Stomach (tissue), 19 donors: Measurements from ENCODE around the gene TNFRSF8. TPM values are rescaled to one million over a fixed set of nuclear protein-coding genes. Genes with fewer than 3 reads are reported as not detected.

Experiments used
- DNase-seq, 2 donors: peaks; one replicate each; pipeline versions ENCODE4 v3.0.0 to v3.0.0-alpha.2; 2013 to 2019
- H3K27ac ChIP-seq, 5 donors: fragments of 200-600 bp in 4 of 5; sonication (generic) in 4 of 5; one replicate each; pipeline ENCODE4 v1.5.1; 2013 to 2019; ENCODE audit warnings: mild to moderate bottlenecking in 1 of 5, moderate library complexity in 1 of 5
- H3K27me3 ChIP-seq, 3 donors: fragments of 200-600 bp; sonication (generic); one replicate each; pipeline ENCODE4 v1.5.1; 2017 to 2019; ENCODE audit warnings: mixed run types in 1 of 3
- H3K36me3 ChIP-seq, 4 donors: fragments of 200-600 bp; sonication (generic); 1 replicate in 3 of 4; 2 replicates in 1 of 4; pipeline ENCODE4 v1.5.1; 2016 to 2019
- H3K4me1 ChIP-seq, 4 donors: fragments of 200-600 bp; sonication (generic); one replicate each; pipeline ENCODE4 v1.5.1; 2016 to 2019
- H3K4me3 ChIP-seq, 4 donors: fragments of 200-600 bp; sonication (generic) in 3 of 4; one replicate each; pipeline ENCODE4 v1.5.1; 2016 to 2019; ENCODE audit warnings: mild to moderate bottlenecking in 1 of 4
- H3K9me3 ChIP-seq, 4 donors: fragments of 200-600 bp; sonication (generic); one replicate each; pipeline ENCODE4 v1.5.1; 2016 to 2019
- CTCF ChIP-seq, 7 experiments: fragments of 450-650 bp in 4 of 7; fragments of 200-600 bp in 3 of 7; sonication (generic) in 3 of 7; IDR thresholded peaks; one replicate each; pipeline ENCODE4 v1.5.1; 2016 to 2019; ENCODE audit warnings: antibody characterized with exemption in 7 of 7, control low read depth in 2 of 7, mild to moderate bottlenecking in 1 of 7
- EP300 ChIP-seq: sonication (generic); formaldehyde crosslinking; IDR thresholded peaks from one replicate; pipeline ENCODE4 v1.6.1; 2017; ENCODE audit warnings: antibody characterized with exemption
- POLR2A ChIP-seq, 4 donors: fragments of 450-650 bp; IDR thresholded peaks; one replicate each; pipeline ENCODE4 v1.6.1; 2016; ENCODE audit warnings: antibody characterized with exemption in 4 of 4, control low read depth in 2 of 4, mild to moderate bottlenecking in 1 of 4, moderate library complexity in 1 of 4
- POLR2AphosphoS5 ChIP-seq, 3 donors: sonication (generic); formaldehyde crosslinking; IDR thresholded peaks; one replicate each; pipeline ENCODE4 v1.6.1; 2016; ENCODE audit warnings: antibody characterized with exemption in 3 of 3
- WGBS, 5 donors: extraction: QIAGEN DNeasy Blood & Tissue Kit in 3 of 5; methylation state at CpG; one replicate each; pipeline versions ENCODE4 v1.1.5 to v1.1.7; 2013 to 2018; 5-methylcytosine and 5-hydroxymethylcytosine counted together
- intact Hi-C: fragments of 100-400 bp; cut with DNase I; formaldehyde crosslinking; loops from one replicate; pipeline ENCODE4 v1.15.1; 2023; ENCODE audit warnings: low total_unique reads
- long read RNA-seq, 10 donors: transcript quantifications; one replicate each; lab custom pipeline, GENCODE V29; 2026
- polyA plus RNA-seq, 3 donors: library from polyadenylated mRNA; stranded (reverse); fragments of 200-250 nt; gene quantifications; one replicate each; pipeline ENCODE4 v1.2.3, GENCODE V29; 2013
- total RNA-seq, 5 donors: library from RNA; depleted of rRNA; stranded (reverse); fragments of >200 nt; gene quantifications; one replicate each; pipeline versions ENCODE4 v1.1.0 to v1.2.3, GENCODE V29; 2014 to 2016
- donor health status: healthy with polysubstance abuse.
- donor health status: Bipolar disorder and iron deficiency.
- donor health status: healthy.

TNFRSF8 gene
- under 1 TPM in 3 of 5 donors, not detected in 2; 0.18 to 0.58 (median 0.45) TPM for total RNA-seq
- polyA plus RNA-seq, result 1 to 10 TPM; 1.2 to 2.1 (median 1.5) TPM
- long read RNA-seq, donor 1, result 0 reads
- long read RNA-seq, donor 2, result 0 reads
- long read RNA-seq, donor 3, result 0 reads
- long read RNA-seq, donor 4, result 0 reads
- long read RNA-seq, donor 5, result 0 reads
- long read RNA-seq, donor 6, result 0 reads
- long read RNA-seq, donor 7, result 0 reads
- long read RNA-seq, donor 8, result 0 reads
- long read RNA-seq, donor 9, result 0 reads
- long read RNA-seq, donor 10, result 0 reads

GRCh38 chr1:12063141-12064072 is at the start of gene TNFRSF8:
Gene TNFRSF8 (plus strand): TSS chr1:12063303. CDS start chr1:12063599, 296 bp downstream.
- peak within 1 kb of the TSS in 3 of 4 donors; percentile 5 to 33 (median 7) for H3K4me3 ChIP-seq
- H3K4me1 ChIP-seq, result peaks cover 7 to 19% (median 11%) of the 10 kb centered on the region in 4 donors
- H3K9me3 ChIP-seq, result peaks cover 0 to 5% (median 0%) of the 10 kb centered on the region in 4 donors
- H3K36me3 ChIP-seq, result no peaks in the 10 kb centered on the region
- peaks cover 4 to 82% (median 53%) of the 10 kb centered on the region in 3 donors for H3K27me3 ChIP-seq
- no peak within 1 kb of the TSS for H3K27ac ChIP-seq
- WGBS, 5 donors, result 3 to 12% (median 4%) methylated on average over 18 to 72 of the region's 72 CpGs
- intact Hi-C loops, result no loop called here
- TF ChIP-seq EP300 (no peak), CTCF (IDR thresholded peaks at IDR 0.05) (no peak), POLR2AphosphoS5 (IDR thresholded peaks at IDR 0.05) (no peak), POLR2A (IDR thresholded peaks at IDR 0.05) (no peak)
- DNase-seq, result peak in 1 of 2 donors; percentile 41

- no peaks in the 10 kb centered on the region for H3K27me3 ChIP-seq
- H3K4me3 ChIP-seq, result no peak overlapping the region
- intact Hi-C loops, result no loop called here
- WGBS, 5 donors, result 80 to 83% (median 82%) methylated on average over 15 to 16 of the region's 16 CpGs
- no peaks in the 10 kb centered on the region for H3K9me3 ChIP-seq
- DNase-seq, result no peak
- TF ChIP-seq POLR2AphosphoS5 (IDR thresholded peaks at IDR 0.05) (no peak), EP300 (no peak), POLR2A (IDR thresholded peaks at IDR 0.05) (no peak), CTCF (IDR thresholded peaks at IDR 0.05) (no peak)
- H3K36me3 ChIP-seq, result peaks cover 35 to 53% (median 46%) of the 10 kb centered on the region in 4 donors
- peaks cover 0 to 6% (median 4%) of the 10 kb centered on the region in 4 donors for H3K4me1 ChIP-seq
- H3K27ac ChIP-seq, result peak overlapping the region in 3 of 5 donors; percentile 32 to 46 (median 46)
Observed at GRCh38 chr1:12014141-12014991, 48.7 kb upstream of the TNFRSF8 start.

- Histone ChIP-seq H3K9me3 (no peaks in the 10 kb centered on the region), H3K4me3 (no peak overlapping the region), H3K36me3 (peaks cover 28 to 46% (median 39%) of the 10 kb centered on the region in 4 donors), H3K27ac (peak overlapping the region in 3 of 5 donors; percentile 46), H3K27me3 (no peaks in the 10 kb centered on the region), H3K4me1 (peaks cover 3 to 9% (median 6%) of the 10 kb centered on the region in 4 donors)
- no peak for TF ChIP-seq CTCF (IDR thresholded peaks at IDR 0.05)
- no peak for TF ChIP-seq POLR2AphosphoS5 (IDR thresholded peaks at IDR 0.05)
- no peak for TF ChIP-seq POLR2A (IDR thresholded peaks at IDR 0.05)
- TF ChIP-seq EP300, result no peak
- DNase-seq, result no peak
- intact Hi-C loops, result no loop called here
- 84 to 94% (median 92%) methylated on average over 10 of the region's 10 CpGs for WGBS, 5 donors
Observed at GRCh38 chr1:12015001-12015491, 48.1 kb upstream of the TNFRSF8 start.
